NCI-H2227 treated with DMSO at 0.1 percent for 48 hours (cell line): ENCODE measurements around the gene ALOX15.
"Not testable (repeated sequence)": the region's sequence is repeated elsewhere in the genome, so short reads cannot be mapped to it uniquely, and the experiment has no call there.

ENCODE experiments used
- DNase-seq: peaks from one replicate; lab custom pipeline; 2025; lab: John Stamatoyannopoulos, UW

Gene ALOX15

GRCh38 chr17:4648741-4649140 is 7.3 kb upstream of the ALOX15 start:
- DNase-seq, result no peak

- DNase-seq, result no peak
Measured at GRCh38 chr17:4645642-4646041, 4.2 kb upstream of the ALOX15 start.

GRCh38 chr17:4643676-4644075 is 2.2 kb upstream of the ALOX15 start:
- DNase-seq, result no peak

GRCh38 chr17:4642286-4642685 is 808 bp upstream of the ALOX15 start:
- no peak for DNase-seq

- not testable (repeated sequence) for DNase-seq
Measured at GRCh38 chr17:4640569-4641188, 799 bp downstream of the ALOX15 start.

GRCh38 chr17:4639301-4640059 is 2.0 kb downstream of the ALOX15 start:
- not testable (repeated sequence) for DNase-seq

- DNase-seq, result not testable (repeated sequence)
Measured at GRCh38 chr17:4638766-4639165, 2.7 kb downstream of the ALOX15 start.

GRCh38 chr17:4636474-4637100 is 4.9 kb downstream of the ALOX15 start:
- no peak for DNase-seq

- no peak for DNase-seq
Measured at GRCh38 chr17:4635823-4636375, 5.6 kb downstream of the ALOX15 start.

GRCh38 chr17:4634976-4635375 is 6.5 kb downstream of the ALOX15 start:
- no peak for DNase-seq

GRCh38 chr17:4633643-4634042 is 7.8 kb downstream of the ALOX15 start:
- no peak for DNase-seq

- DNase-seq, result no peak
Measured at GRCh38 chr17:4632581-4632920, 8.9 kb downstream of the ALOX15 start.

GRCh38 chr17:4631836-4632580 is 9.5 kb downstream of the ALOX15 start:
- DNase-seq, result no peak

- no peak for DNase-seq
Measured at GRCh38 chr17:4631431-4631830, 10.0 kb downstream of the ALOX15 start.

- no peak for DNase-seq
Measured at GRCh38 chr17:4626734-4627256, 14.7 kb downstream of the ALOX15 start.

GRCh38 chr17:4625181-4625617 is 16.3 kb downstream of the ALOX15 start:
- no peak for DNase-seq

GRCh38 chr17:4624451-4624911 is 17.0 kb downstream of the ALOX15 start:
- DNase-seq, result not testable (repeated sequence)

- DNase-seq, result no peak
Measured at GRCh38 chr17:4623249-4623648, 18.2 kb downstream of the ALOX15 start.

- DNase-seq, result no peak
Measured at GRCh38 chr17:4622375-4622774, 19.1 kb downstream of the ALOX15 start.

- no peak for DNase-seq
Measured at GRCh38 chr17:4620531-4621101, 20.9 kb downstream of the ALOX15 start.

- DNase-seq, result no peak
Measured at GRCh38 chr17:4617590-4618351, 23.7 kb downstream of the ALOX15 start.
